Activated T-helper 9 cell treated with anti-CD3 and anti-CD28 coated beads, Interleukin-2, amount 50 U/mL, for 16 hours (primary cell): Measurements from ENCODE around the gene TMEM242.
A peak's percentile ranks its signal among the peaks of the same experiment; 100 is the strongest.
"Not testable (repeated sequence)": the region's sequence is repeated elsewhere in the genome, so short reads cannot be mapped to it uniquely, and the experiment has no call there.

Experiments used
- DNase-seq: peaks from one replicate; pipeline ENCODE4 v3.0.0-alpha.2; 2020; ENCODE audit warnings: low read depth

The TMEM242 gene

GRCh38 chr6:157323966-157324300, 614 bp upstream of the TMEM242 start:
- no peak for DNase-seq

- DNase-seq, result peak; percentile 72
These were observed 496 bp downstream of the TMEM242 start for GRCh38 chr6:157322792-157323254.

- no peak for DNase-seq
These were observed 6.2 kb downstream of the TMEM242 start for GRCh38 chr6:157316871-157317814.

GRCh38 chr6:157314705-157315321, 8.5 kb downstream of the TMEM242 start:
- DNase-seq, result no peak

GRCh38 chr6:157313531-157314467, 9.5 kb downstream of the TMEM242 start:
- DNase-seq, result no peak

GRCh38 chr6:157312757-157313156, 10.6 kb downstream of the TMEM242 start:
- DNase-seq, result no peak

- not testable (repeated sequence) for DNase-seq
These were observed 12.6 kb downstream of the TMEM242 start for GRCh38 chr6:157310693-157311092.

- no peak for DNase-seq
These were observed 15.7 kb downstream of the TMEM242 start for GRCh38 chr6:157307661-157308060.

GRCh38 chr6:157305670-157306653, 17.4 kb downstream of the TMEM242 start:
- DNase-seq, result no peak

GRCh38 chr6:157304899-157305663, 18.2 kb downstream of the TMEM242 start:
- DNase-seq, result no peak

GRCh38 chr6:157302736-157303135, 20.6 kb downstream of the TMEM242 start:
- DNase-seq, result no peak

GRCh38 chr6:157300436-157300835, 22.9 kb downstream of the TMEM242 start:
- DNase-seq, result no peak

- no peak for DNase-seq
These were observed 23.3 kb downstream of the TMEM242 start for GRCh38 chr6:157300006-157300405.

- DNase-seq, result no peak
These were observed 25.0 kb downstream of the TMEM242 start for GRCh38 chr6:157298216-157298724.

- DNase-seq, result no peak
These were observed 28.7 kb downstream of the TMEM242 start for GRCh38 chr6:157294654-157295053.

- no peak for DNase-seq
These were observed 29.5 kb downstream of the TMEM242 start for GRCh38 chr6:157293780-157294179.

GRCh38 chr6:157292202-157292601, 31.1 kb downstream of the TMEM242 start:
- no peak for DNase-seq

GRCh38 chr6:157291356-157291755, 32.0 kb downstream of the TMEM242 start:
- DNase-seq, result no peak

GRCh38 chr6:157290797-157291196, 32.5 kb downstream of the TMEM242 start:
- DNase-seq, result no peak

GRCh38 chr6:157289764-157290163, 33.6 kb downstream of the TMEM242 start:
- DNase-seq, result no peak
